ENCODE measurements around the gene MACROH2A1. TPM values are rescaled to one million over a fixed set of nuclear protein-coding genes. Genes with fewer than 3 reads are reported as not detected.

The MACROH2A1 gene
- total RNA-seq, 4 donors from 2014 or later, result 196 to 234 (median 208) TPM

- TF ChIP-seq POLR2A (IDR thresholded peaks at IDR 0.05) (no peak), CTCF (IDR thresholded peaks at IDR 0.05) (no peak)
- 74 to 84% methylated on average over 4 of the region's 4 CpGs for WGBS, 2 donors
- intact Hi-C loops (cut with DNase I; ENCODE audit: low total_unique reads), result no loop called here
- H3K4me3 ChIP-seq (ENCODE audit: low read depth, poor library complexity, severe bottlenecking), result no peak overlapping the region
- DNase-seq (ENCODE audit: low spot score in 2 of 2), result peak in 1 of 2 donors; percentile 37
Measured at GRCh38 chr5:135441919-135442318, 42.9 kb upstream of the MACROH2A1 start.

GRCh38 chr5:135441350-135441831 is 42.4 kb upstream of the MACROH2A1 start:
- intact Hi-C loops (cut with DNase I; ENCODE audit: low total_unique reads), result no loop called here
- H3K4me3 ChIP-seq (ENCODE audit: low read depth, poor library complexity, severe bottlenecking), result no peak overlapping the region
- peak; percentile 13 to 71 for DNase-seq (ENCODE audit: low spot score in 2 of 2)
- TF ChIP-seq CTCF (IDR thresholded peaks at IDR 0.05), result no peak
- TF ChIP-seq POLR2A (IDR thresholded peaks at IDR 0.05), result no peak
- 54 to 61% methylated on average over 11 of the region's 11 CpGs for WGBS, 2 donors

GRCh38 chr5:135440916-135441315 is 41.9 kb upstream of the MACROH2A1 start:
- DNase-seq (ENCODE audit: low spot score in 2 of 2), result peak; percentile 12 to 34
- intact Hi-C loops (cut with DNase I; ENCODE audit: low total_unique reads), result no loop called here
- H3K4me3 ChIP-seq (ENCODE audit: low read depth, poor library complexity, severe bottlenecking), result no peak overlapping the region
- TF ChIP-seq POLR2A (IDR thresholded peaks at IDR 0.05), result no peak
- WGBS, 2 donors, result 84% methylated on average over 6 of the region's 6 CpGs

GRCh38 chr5:135439231-135440205 is 40.5 kb upstream of the MACROH2A1 start:
- TF ChIP-seq CTCF (IDR thresholded peaks at IDR 0.05), result no peak
- no peak for TF ChIP-seq POLR2A (IDR thresholded peaks at IDR 0.05)
- DNase-seq (ENCODE audit: low spot score in 2 of 2), result peak; percentile 11 to 69
- intact Hi-C loops (cut with DNase I; ENCODE audit: low total_unique reads), result no loop called here
- 68 to 76% methylated on average over 11 of the region's 11 CpGs for WGBS, 2 donors
- no peak overlapping the region for H3K4me3 ChIP-seq (ENCODE audit: low read depth, poor library complexity, severe bottlenecking)

- no peak overlapping the region for H3K4me3 ChIP-seq (ENCODE audit: low read depth, poor library complexity, severe bottlenecking)
- no peak for TF ChIP-seq POLR2A (IDR thresholded peaks at IDR 0.05)
- no peak for TF ChIP-seq CTCF (IDR thresholded peaks at IDR 0.05)
- intact Hi-C loops (cut with DNase I; ENCODE audit: low total_unique reads), result no loop called here
- DNase-seq (ENCODE audit: low spot score in 2 of 2), result peak; percentile 6 to 60
- 78 to 80% methylated on average over 10 of the region's 10 CpGs for WGBS, 2 donors
Measured at GRCh38 chr5:135438636-135439221, 39.7 kb upstream of the MACROH2A1 start.
